Activated T-helper 9 cell treated with anti-CD3 and anti-CD28 coated beads, Interleukin-2, amount 50 U/mL, for 16 hours (primary cell): ENCODE results near the gene LTK.

ENCODE experiments used
- DNase-seq: peaks from one replicate; pipeline ENCODE4 v3.0.0-alpha.2; 2020; ENCODE audit warnings: low read depth

Gene LTK

GRCh38 chr15:41513506-41514227, at the start of gene LTK:
LTK (minus strand) TSS chr15:41513827; CDS start chr15:41513709, 118 bp downstream.
- DNase-seq, result no peak

- no peak for DNase-seq
Measured at GRCh38 chr15:41562784-41563198, 49.2 kb upstream of the LTK start.

GRCh38 chr15:41562244-41562643, 48.6 kb upstream of the LTK start:
- no peak for DNase-seq

DNA sequence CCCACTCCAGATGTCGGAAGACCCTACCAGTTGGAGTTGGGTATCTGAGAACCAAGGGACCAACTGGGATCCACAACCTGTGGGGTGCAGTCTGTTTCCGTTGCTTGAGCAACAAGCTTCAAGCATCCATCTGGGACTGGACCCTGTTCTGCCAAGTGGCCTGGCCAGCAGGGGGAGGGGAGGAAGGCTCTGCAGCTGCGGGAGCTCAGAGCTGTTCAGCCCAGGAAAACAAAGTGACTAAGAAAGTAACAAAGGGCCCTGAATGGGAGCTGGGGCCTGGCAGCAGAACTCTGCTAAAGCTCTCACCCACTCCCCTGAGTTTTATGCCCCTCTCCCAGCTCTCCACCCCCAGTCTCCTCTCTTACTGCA, 48.1 kb upstream of the LTK start:
- no peak for DNase-seq

- no peak for DNase-seq
Measured at GRCh38 chr15:41561104-41561776, 47.6 kb upstream of the LTK start.

- DNase-seq, result no peak
Measured at GRCh38 chr15:41560572-41560874, 46.9 kb upstream of the LTK start.

DNA sequence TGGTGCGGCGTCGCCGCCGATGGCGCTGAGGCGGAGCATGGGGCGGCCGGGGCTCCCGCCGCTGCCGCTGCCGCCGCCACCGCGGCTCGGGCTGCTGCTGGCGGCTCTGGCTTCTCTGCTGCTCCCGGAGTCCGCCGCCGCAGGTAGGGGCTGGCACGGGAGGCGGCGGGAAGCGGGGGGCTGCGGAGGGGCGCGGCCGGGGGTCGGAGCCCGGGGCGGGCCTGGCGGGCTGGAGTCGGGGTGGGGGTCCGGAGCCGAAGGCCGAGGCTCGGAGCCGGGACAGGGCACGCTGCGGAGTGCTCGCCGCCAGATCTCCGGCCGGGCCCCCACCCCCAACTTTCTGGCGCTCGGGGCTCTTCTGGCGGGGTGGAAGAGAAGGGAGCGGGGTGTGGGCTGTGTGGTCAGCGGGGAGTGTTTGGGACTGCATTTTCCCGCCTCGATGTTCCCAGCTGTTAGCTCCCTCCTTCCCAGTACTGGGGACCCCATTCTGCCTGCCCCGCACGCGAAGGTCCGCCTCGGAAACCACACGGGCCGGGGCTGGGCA, 45.7 kb upstream of the LTK start:
- no peak for DNase-seq

DNA sequence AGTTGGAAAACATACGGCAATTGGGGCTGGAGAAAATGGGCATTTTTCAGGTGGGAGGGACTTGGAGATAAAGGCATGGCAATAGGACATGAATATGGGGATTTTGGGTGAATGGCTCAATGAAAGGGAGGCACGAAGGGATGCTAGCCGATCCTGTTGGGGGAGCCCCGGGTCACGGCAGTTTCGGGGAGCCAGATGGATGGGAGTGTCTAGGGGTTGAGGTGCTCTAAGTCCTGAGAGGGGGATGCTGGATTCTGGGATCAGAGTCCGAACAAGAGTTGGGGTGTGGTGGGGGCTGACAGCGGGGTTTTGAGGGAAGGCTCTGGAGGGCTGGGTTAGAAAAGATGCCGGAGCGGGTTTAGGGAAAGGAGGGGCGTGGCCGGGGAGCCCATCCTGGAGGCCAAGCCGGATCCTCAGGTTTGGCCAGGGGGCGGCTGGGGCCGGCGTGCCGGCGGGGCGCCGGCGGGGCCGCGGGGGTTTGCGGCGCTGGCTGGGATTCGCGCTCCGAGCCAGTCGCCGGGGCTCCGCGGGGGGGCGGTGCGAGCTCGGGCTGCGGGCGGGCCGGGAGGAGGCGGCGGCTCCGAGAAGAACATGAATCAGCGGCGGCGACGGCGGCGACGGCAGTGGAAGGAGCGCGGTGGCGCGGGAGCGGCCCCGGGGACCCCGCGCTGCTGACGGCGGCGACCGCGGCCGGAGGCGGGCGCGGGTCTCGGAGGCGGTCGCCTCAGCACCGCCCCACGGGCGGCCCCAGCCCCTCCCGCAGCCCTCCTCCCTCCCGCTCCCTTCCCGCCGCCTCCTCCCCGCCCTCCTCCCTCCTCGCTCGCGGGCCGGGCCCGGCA, 45.0 kb upstream of the LTK start, which contains the start of gene TYRO3:
TSS of gene TYRO3 (plus strand) at position 813 of the 839 bp plus-strand sequence. CDS start 46 bp downstream, outside the sequence.
- DNase-seq, result peak; percentile 67

DNA sequence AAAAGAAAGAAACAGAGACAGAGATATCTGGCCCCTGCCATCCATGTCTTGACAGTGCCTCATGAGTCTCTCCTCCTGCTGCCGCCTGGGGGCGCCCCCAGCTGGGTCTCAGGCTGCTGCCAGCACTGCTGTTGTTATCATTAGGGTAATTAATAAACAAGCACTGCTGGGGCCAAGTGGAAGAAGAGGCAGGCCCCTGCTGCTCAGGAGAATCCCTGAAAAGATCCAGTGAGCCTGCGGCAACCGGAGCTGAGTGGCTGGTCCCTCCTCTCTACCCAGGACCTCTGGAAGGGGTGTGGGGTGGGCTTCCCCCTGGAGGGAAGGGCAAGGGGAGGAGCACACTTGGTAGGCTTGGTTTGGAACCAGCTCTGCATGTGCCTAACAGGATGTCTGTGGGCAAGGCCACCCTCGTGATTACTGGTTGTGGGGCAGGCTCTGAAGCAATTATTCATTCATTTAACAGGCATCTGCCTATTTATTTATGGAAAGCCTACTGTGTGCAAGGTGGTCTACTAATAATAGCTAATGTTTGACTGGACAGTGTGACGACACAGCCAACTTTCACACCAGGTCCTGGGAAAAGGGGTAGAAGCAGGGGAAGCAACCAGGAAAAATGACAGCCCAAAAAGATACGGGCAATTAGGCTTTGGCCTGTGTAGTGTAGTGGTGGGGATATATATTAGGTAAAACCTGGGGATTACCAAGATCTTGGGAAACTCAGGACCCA, 44.2 kb upstream of the LTK start:
- peak; percentile 66 for DNase-seq

GRCh38 chr15:41556677-41557076, 43.0 kb upstream of the LTK start:
- DNase-seq, result no peak

- no peak for DNase-seq
Measured at GRCh38 chr15:41554915-41555314, 41.3 kb upstream of the LTK start.

GRCh38 chr15:41554343-41554742, 40.7 kb upstream of the LTK start:
- DNase-seq, result no peak

- DNase-seq, result no peak
Measured at GRCh38 chr15:41553731-41554130, 40.1 kb upstream of the LTK start.

DNA sequence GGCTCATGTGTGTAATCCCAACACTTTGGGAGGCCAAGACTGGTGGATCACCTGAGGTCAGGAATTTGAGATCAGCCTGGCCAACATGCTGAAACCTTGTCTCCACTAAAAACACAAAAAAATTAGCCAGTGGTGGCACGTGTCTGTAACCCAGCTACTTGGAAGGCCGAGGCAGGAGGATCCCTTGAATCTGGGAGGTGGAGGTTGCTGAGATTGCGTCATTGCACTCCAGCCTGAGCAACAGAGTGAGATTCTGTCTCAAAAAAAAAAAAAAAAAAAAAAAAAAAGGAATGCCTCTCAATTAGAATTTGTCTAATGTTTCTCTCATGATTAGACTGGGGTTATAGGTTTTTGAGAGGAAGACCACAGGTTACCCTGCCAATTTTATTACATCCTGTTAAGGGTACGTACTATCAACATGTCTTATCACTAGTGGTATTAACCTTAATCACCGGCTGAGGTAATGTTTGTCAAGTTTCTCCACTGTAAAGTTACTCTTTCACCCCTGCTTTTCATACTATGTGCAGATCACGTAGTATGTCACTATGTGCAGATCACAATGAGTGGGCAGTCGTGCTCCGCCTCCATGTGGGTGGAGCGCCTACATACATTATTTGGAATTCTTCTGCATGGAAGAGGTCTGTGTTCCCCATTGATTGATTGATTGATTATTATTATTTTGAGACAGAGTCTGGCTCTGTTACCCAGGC, 36.6 kb upstream of the LTK start:
- no peak for DNase-seq

DNA sequence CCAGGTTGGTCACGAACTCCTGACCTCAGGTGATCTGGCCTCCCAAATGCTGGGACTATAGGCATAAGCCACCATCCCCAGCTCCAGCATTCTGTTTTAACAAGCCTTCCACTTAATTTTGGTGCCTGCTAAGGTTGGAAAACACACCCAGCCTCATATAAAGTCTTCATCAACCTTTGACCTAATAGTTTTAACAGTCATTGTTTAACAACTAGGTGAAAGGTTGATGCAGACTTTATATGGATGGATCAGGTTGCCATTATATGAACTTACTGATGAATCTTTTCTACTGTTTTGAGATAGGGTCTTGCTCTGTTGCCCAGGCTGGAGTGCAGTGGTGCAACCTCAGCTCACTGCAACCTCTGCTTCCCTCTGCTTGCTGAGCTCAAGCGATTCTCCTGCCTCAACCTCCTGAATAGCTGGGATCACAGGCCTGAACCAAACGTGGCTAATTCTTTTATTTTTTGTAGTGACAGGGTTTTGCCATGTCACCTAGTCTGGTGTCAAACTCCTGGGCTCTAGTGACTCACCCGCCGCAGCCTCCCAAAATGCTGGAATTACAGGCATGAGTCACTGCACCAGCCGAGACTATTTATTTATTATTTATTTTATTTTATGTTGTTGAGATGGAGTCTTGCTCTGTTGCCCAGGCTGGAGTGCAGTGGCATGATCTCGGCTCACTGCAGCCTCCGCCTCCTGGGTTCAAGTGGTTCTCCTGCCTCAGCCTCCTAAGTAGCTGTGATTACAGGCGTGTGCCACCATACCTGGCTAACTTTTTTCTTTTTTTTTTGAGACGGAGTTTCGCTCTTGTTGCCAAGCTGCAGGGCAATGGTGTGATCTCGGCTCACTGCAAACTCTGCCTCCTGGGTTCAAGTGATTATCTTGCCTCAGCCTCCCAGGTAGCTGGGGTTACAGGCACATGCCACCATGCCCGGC, 33.5 kb upstream of the LTK start:
- no peak for DNase-seq

- no peak for DNase-seq
Measured at GRCh38 chr15:41545218-41545617, 31.6 kb upstream of the LTK start.

DNA sequence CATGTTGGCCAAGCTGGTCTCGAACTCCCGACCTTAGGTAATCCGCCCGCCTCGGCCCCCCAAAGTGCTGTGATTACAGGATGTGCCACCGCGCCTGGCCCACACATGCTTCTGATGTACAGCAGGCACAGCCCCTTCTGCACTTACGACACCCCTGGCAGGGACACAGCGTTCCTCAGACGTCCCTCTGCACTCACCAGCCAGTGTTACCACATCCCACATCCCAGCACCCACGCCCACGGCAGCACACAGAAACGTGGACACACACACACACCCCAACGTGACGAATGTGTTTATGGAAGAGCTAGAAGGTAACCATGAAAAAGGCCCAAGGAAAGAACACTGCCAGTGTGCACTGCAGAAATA, 31.0 kb upstream of the LTK start:
- DNase-seq, result no peak

GRCh38 chr15:41543521-41543870, 29.9 kb upstream of the LTK start:
- DNase-seq, result no peak

GRCh38 chr15:41536866-41537265, 23.2 kb upstream of the LTK start:
- DNase-seq, result no peak

DNA sequence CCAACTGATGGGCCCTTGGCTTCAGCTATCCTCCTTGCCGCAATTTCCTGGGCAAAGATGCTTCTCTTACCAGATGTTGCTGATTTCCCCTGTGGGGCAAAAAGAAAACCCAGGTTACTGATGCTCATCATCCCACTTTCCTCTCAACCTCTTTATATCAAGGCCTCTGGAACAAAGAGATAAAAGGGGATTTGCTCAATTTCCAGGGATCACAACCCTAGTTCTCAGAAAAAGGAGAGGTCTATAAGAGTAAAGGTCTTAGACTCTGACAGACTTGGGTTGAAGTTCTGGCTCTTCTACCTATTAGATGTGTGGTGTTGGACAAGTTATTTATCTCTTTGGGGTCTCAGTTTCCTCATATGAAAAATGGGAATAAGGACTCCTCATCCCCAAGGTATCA, 21.9 kb upstream of the LTK start:
- no peak for DNase-seq
